Sigmoid colon (tissue), 7 donors: ENCODE results near the gene PEX10. TPM values are rescaled to one million over a fixed set of nuclear protein-coding genes. Genes with fewer than 3 reads are reported as not detected.

ENCODE experiments used
- DNase-seq: peaks from one replicate; pipeline ENCODE4 v3.0.0-alpha.2; 2019
- H3K27ac ChIP-seq, 4 donors: fragments of 200-600 bp; sonication (generic); one replicate each; pipeline ENCODE4 v1.5.1; 2016 to 2019; ENCODE audit warnings: mild to moderate bottlenecking in 1 of 4
- H3K27me3 ChIP-seq, 3 donors: fragments of 200-600 bp; sonication (generic); one replicate each; pipeline ENCODE4 v1.5.1; 2019; ENCODE audit warnings: mild to moderate bottlenecking in 1 of 3
- H3K36me3 ChIP-seq, 4 donors: fragments of 200-600 bp; sonication (generic); one replicate each; pipeline ENCODE4 v1.5.1; 2016 to 2019
- H3K4me1 ChIP-seq, 4 donors: fragments of 200-600 bp; sonication (generic); one replicate each; pipeline ENCODE4 v1.5.1; 2017 to 2019
- H3K4me3 ChIP-seq, 4 donors: fragments of 200-600 bp; sonication (generic); one replicate each; pipeline ENCODE4 v1.5.1; 2017 to 2019; ENCODE audit warnings: mild to moderate bottlenecking in 2 of 4, moderate library complexity in 1 of 4
- H3K9me3 ChIP-seq, 4 donors: fragments of 200-600 bp in 3 of 4; sonication (generic) in 3 of 4; one replicate each; pipeline versions ENCODE4 v1.5.1 to v1.6.1; 2013 to 2019
- EP300 ChIP-seq, 4 donors: sonication (generic); formaldehyde crosslinking; IDR thresholded peaks; one replicate each; pipeline ENCODE4 v1.6.1; 2017; ENCODE audit warnings: antibody characterized with exemption in 4 of 4
- POLR2A ChIP-seq, 2 donors: fragments of 450-650 bp; IDR thresholded peaks; one replicate each; pipeline ENCODE4 v1.6.1; 2016; ENCODE audit warnings: antibody characterized with exemption in 2 of 2, mild to moderate bottlenecking in 2 of 2, moderate library complexity in 2 of 2
- POLR2AphosphoS5 ChIP-seq, 4 donors: sonication (generic); formaldehyde crosslinking; IDR thresholded peaks; one replicate each; pipeline ENCODE4 v1.6.1; 2017; ENCODE audit warnings: antibody characterized with exemption in 4 of 4
- WGBS, 2 donors: extraction: QIAGEN DNeasy Blood & Tissue Kit; methylation state at CpG; one replicate each; pipeline ENCODE4 v1.1.7; 2013; 5-methylcytosine and 5-hydroxymethylcytosine counted together
- intact Hi-C: fragments of 100-400 bp; cut with DNase I; formaldehyde crosslinking; loops from one replicate; pipeline ENCODE4 v1.15.1; 2023
- polyA plus RNA-seq, 3 donors: library from polyadenylated mRNA; stranded (reverse); fragments of 200-250 nt; gene quantifications; one replicate each; pipeline ENCODE4 v1.2.3, GENCODE V29; 2013
- total RNA-seq, 4 donors: library from RNA; depleted of rRNA; stranded (reverse); fragments of >200 nt; gene quantifications; one replicate each; pipeline ENCODE4 v1.1.0, GENCODE V29; 2016
- TF ChIP-seq, protein P1 (sequence below), 4 experiments: fragments of 450-650 bp in 3 of 4; fragments of 200-600 bp in 1 of 4; IDR thresholded peaks; one replicate each; pipeline ENCODE4 v1.5.1; 2016 to 2019; ENCODE audit warnings: antibody characterized with exemption in 4 of 4, mild to moderate bottlenecking in 3 of 4, moderate library complexity in 2 of 4
- donor health status: healthy with polysubstance abuse.
- donor health status: Bipolar disorder and iron deficiency.
- donor health status: healthy.

Gene PEX10
- total and polyA plus RNA-seq, 7 donors, result 9.9 to 21.9 (median 13.8) TPM

GRCh38 chr1:2418791-2419320 is 6.5 kb upstream of the PEX10 start:
- 83 to 85% methylated on average over 16 of the region's 16 CpGs for WGBS, 2 donors
- DNase-seq, result no peak
- intact Hi-C loops, result loop anchor here (10.0 kb wide), 2 partner anchors 226 to 504 kb away; partner anchors contain the start of genes CALML6 and TMEM52
- Histone ChIP-seq H3K27ac (no peak overlapping the region), H3K27me3 (peaks cover 6 to 84% (median 61%) of the 10 kb centered on the region in 3 donors), H3K4me3 (no peak overlapping the region), H3K36me3 (no peaks in the 10 kb centered on the region), H3K4me1 (peaks cover 0 to 9% (median 9%) of the 10 kb centered on the region in 4 donors), H3K9me3 (peaks cover 0 to 9% (median 4%) of the 10 kb centered on the region in 4 donors)
- TF ChIP-seq, protein P1, sequence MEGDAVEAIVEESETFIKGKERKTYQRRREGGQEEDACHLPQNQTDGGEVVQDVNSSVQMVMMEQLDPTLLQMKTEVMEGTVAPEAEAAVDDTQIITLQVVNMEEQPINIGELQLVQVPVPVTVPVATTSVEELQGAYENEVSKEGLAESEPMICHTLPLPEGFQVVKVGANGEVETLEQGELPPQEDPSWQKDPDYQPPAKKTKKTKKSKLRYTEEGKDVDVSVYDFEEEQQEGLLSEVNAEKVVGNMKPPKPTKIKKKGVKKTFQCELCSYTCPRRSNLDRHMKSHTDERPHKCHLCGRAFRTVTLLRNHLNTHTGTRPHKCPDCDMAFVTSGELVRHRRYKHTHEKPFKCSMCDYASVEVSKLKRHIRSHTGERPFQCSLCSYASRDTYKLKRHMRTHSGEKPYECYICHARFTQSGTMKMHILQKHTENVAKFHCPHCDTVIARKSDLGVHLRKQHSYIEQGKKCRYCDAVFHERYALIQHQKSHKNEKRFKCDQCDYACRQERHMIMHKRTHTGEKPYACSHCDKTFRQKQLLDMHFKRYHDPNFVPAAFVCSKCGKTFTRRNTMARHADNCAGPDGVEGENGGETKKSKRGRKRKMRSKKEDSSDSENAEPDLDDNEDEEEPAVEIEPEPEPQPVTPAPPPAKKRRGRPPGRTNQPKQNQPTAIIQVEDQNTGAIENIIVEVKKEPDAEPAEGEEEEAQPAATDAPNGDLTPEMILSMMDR (IDR thresholded peaks at IDR 0.05), result no peak
- TF ChIP-seq POLR2A (IDR thresholded peaks at IDR 0.05) (no peak), POLR2AphosphoS5 (IDR thresholded peaks at IDR 0.05) (no peak), EP300 (IDR thresholded peaks at IDR 0.05) (no peak)

- DNase-seq, result no peak
- Histone ChIP-seq H3K27me3 (peaks cover 6 to 74% (median 54%) of the 10 kb centered on the region in 3 donors), H3K9me3 (no peaks in the 10 kb centered on the region), H3K4me1 (peaks cover 0 to 19% (median 18%) of the 10 kb centered on the region in 4 donors), H3K27ac (no peak overlapping the region), H3K4me3 (no peak overlapping the region), H3K36me3 (no peaks in the 10 kb centered on the region)
- 84 to 86% methylated on average over 14 of the region's 14 CpGs for WGBS, 2 donors
- intact Hi-C loops, result loop anchor here (10.0 kb wide), 2 partner anchors 227 to 503 kb away; partner anchors contain the start of genes CALML6 and TMEM52
- TF ChIP-seq EP300 (IDR thresholded peaks at IDR 0.05) (no peak), POLR2AphosphoS5 (IDR thresholded peaks at IDR 0.05) (no peak), POLR2A (IDR thresholded peaks at IDR 0.05) (no peak)
- TF ChIP-seq, protein P1 (IDR thresholded peaks at IDR 0.05), result no peak
These were observed 5.5 kb upstream of the PEX10 start for GRCh38 chr1:2417833-2418225.

GRCh38 chr1:2417083-2417832 is 4.9 kb upstream of the PEX10 start:
- no peaks in the 10 kb centered on the region for H3K36me3 ChIP-seq
- DNase-seq, result no peak
- H3K27me3 ChIP-seq, result peaks cover 6 to 68% (median 49%) of the 10 kb centered on the region in 3 donors
- H3K4me1 ChIP-seq, result peaks cover 0 to 22% (median 18%) of the 10 kb centered on the region in 4 donors
- no peak overlapping the region for H3K27ac ChIP-seq
- no peaks in the 10 kb centered on the region for H3K9me3 ChIP-seq
- 86 to 87% methylated on average over 13 of the region's 13 CpGs for WGBS, 2 donors
- intact Hi-C loops, result loop anchor here (10.0 kb wide), 2 partner anchors 228 to 502 kb away; partner anchors contain the start of genes CALML6 and TMEM52
- TF ChIP-seq POLR2AphosphoS5 (IDR thresholded peaks at IDR 0.05) (no peak), EP300 (IDR thresholded peaks at IDR 0.05) (no peak), POLR2A (IDR thresholded peaks at IDR 0.05) (no peak)
- TF ChIP-seq, protein P1 (IDR thresholded peaks at IDR 0.05), result no peak
- H3K4me3 ChIP-seq, result no peak overlapping the region

DNA sequence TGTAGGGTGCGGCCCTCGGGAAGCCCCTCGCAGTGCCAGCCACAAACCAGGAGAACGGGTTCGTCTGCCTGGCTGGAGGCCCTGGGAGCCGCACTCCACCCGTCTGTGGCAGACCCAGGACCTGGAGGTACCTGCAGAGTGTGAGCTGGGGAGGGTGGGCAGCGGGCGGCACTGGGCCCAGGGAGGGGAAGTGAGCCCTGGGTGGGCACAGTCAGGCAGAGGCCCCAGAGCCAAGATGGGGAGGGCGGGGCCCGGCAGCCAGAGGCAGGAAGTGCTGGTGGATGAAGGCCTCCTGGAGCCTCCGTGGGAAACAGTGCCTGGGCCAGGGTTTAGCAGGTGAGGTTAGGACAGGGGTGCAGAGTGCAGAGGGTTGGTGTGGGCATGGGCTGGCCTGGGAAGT is 4.0 kb upstream of the PEX10 start:
- no peak for DNase-seq
- Histone ChIP-seq H3K4me1 (peaks cover 0 to 30% (median 24%) of the 10 kb centered on the region in 4 donors), H3K27ac (no peak overlapping the region), H3K4me3 (no peak overlapping the region), H3K36me3 (no peaks in the 10 kb centered on the region), H3K27me3 (peaks cover 6 to 60% (median 43%) of the 10 kb centered on the region in 3 donors), H3K9me3 (no peaks in the 10 kb centered on the region)
- 5 to 21% methylated on average over 12 of the region's 12 CpGs for WGBS, 2 donors
- intact Hi-C loops, result loop anchor here (10.0 kb wide), 2 partner anchors 228 to 502 kb away; partner anchors contain the start of genes CALML6 and TMEM52
- no peak for TF ChIP-seq EP300 (IDR thresholded peaks at IDR 0.05)
- no peak for TF ChIP-seq POLR2AphosphoS5 (IDR thresholded peaks at IDR 0.05)
- TF ChIP-seq, protein P1 (IDR thresholded peaks at IDR 0.05), result no peak
- TF ChIP-seq POLR2A (IDR thresholded peaks at IDR 0.05), result no peak
